ENCODE measurements around the gene SCARF2.

GRCh38 chr22:20389288-20389687 is 48.3 kb downstream of the SCARF2 start:
- TF ChIP-seq, protein P1, sequence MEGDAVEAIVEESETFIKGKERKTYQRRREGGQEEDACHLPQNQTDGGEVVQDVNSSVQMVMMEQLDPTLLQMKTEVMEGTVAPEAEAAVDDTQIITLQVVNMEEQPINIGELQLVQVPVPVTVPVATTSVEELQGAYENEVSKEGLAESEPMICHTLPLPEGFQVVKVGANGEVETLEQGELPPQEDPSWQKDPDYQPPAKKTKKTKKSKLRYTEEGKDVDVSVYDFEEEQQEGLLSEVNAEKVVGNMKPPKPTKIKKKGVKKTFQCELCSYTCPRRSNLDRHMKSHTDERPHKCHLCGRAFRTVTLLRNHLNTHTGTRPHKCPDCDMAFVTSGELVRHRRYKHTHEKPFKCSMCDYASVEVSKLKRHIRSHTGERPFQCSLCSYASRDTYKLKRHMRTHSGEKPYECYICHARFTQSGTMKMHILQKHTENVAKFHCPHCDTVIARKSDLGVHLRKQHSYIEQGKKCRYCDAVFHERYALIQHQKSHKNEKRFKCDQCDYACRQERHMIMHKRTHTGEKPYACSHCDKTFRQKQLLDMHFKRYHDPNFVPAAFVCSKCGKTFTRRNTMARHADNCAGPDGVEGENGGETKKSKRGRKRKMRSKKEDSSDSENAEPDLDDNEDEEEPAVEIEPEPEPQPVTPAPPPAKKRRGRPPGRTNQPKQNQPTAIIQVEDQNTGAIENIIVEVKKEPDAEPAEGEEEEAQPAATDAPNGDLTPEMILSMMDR (IDR thresholded peaks at IDR 0.05): no peak
- TF ChIP-seq POLR2A (IDR thresholded peaks at IDR 0.05): no peak
